GM12878 (cell line): ENCODE data around the gene TM4SF4. TPM values are rescaled to one million over a fixed set of nuclear protein-coding genes. Genes with fewer than 3 reads are reported as not detected.

ENCODE experiments used
- ATAC-seq: fragments of 200-7000 bp; cut with Tn5 transposase; 3 replicates; pipeline ENCODE4 v1.9.1; 2020; ENCODE audit warnings: mild to moderate bottlenecking, moderate library complexity
- BruUV-seq: library from RNA; stranded (reverse); fragments of 400-500 nt; replicated peaks from 2 replicates; lab custom pipeline; 2021; lab: Mats Ljungman, UMichigan
- CTCF ChIA-PET: fragments of 300-600 bp; sonication (Branson Sonifier 250); formaldehyde crosslinking; extraction: SDS; loops from one replicate; lab custom pipeline; 2021; ENCODE audit warnings: inconsistent platforms; lab: Yijun Ruan, JAX
- POLR2A ChIA-PET: fragments of 350-600 bp; formaldehyde crosslinking; extraction: SDS; loops from one replicate; lab custom pipeline; 2021; ENCODE audit warnings: inconsistent platforms; lab: Charles Lee
- RAD21 ChIA-PET: fragments of 300-600 bp; sonication (Branson Sonifier 250); formaldehyde crosslinking; loops from one replicate; lab custom pipeline; 2023; ENCODE audit warnings: antibody characterized with exemption; ENCODE audit not compliant: unreplicated experiment; lab: Charles Lee
- SMC1A ChIA-PET: fragments of 300-600 bp; sonication (Branson Sonifier 250); formaldehyde crosslinking; loops from one replicate; lab custom pipeline; 2023; ENCODE audit not compliant: unreplicated experiment, uncharacterized antibody; lab: Charles Lee
- DNase-seq: peaks from one replicate; pipeline ENCODE4 v3.0.0-alpha.2; 2011; ENCODE audit warnings: low read depth, low spot score
- FAIRE-seq: peaks from 3 replicates; lab custom pipeline; 2011; peaks lifted over from hg19 to GRCh38; lab: Jason Lieb, UNC
- H2AFZ ChIP-seq: 2 replicates; pipeline ENCODE4 v1.6.0; 2011; ENCODE audit warnings: low read depth, low read length, control low read depth; ENCODE audit not compliant: control insufficient read depth
- H3K27ac ChIP-seq: 2 replicates; pipeline ENCODE4 v1.5.1; 2011; ENCODE audit warnings: control low read depth; ENCODE audit not compliant: control insufficient read depth, insufficient read depth
- H3K27me3 ChIP-seq, 2 experiments: replicated peaks in 1 of 2; 2 replicates each; pipeline versions ENCODE4 v1.6.0 to v1.6.1; 2011; ENCODE audit warnings: low read length in 1 of 2; ENCODE audit not compliant: control insufficient read depth in 2 of 2, insufficient read depth in 2 of 2
- H3K36me3 ChIP-seq, 2 experiments: 2 replicates each; pipeline ENCODE4 v1.5.1; 2011; ENCODE audit warnings: low read length in 1 of 2; ENCODE audit not compliant: control insufficient read depth in 2 of 2, insufficient read depth in 2 of 2
- H3K4me1 ChIP-seq: 2 replicates; pipeline ENCODE4 v1.6.1; 2011; ENCODE audit warnings: mild to moderate bottlenecking, low read length, moderate library complexity, mixed read lengths; ENCODE audit not compliant: control insufficient read depth, insufficient read depth
- H3K4me2 ChIP-seq: 2 replicates; pipeline ENCODE4 v1.6.0; 2011; ENCODE audit warnings: control low read depth; ENCODE audit not compliant: control insufficient read depth, insufficient read depth
- H3K4me3 ChIP-seq: fragments of 200-600 bp; sonication (generic); 2 replicates; pipeline ENCODE4 v1.5.1; 2016
- H3K79me2 ChIP-seq: 2 replicates; pipeline ENCODE4 v1.6.0; 2011; ENCODE audit warnings: low read length; ENCODE audit not compliant: control insufficient read depth, insufficient read depth
- H3K9ac ChIP-seq: 2 replicates; pipeline ENCODE4 v1.8.0; 2011; ENCODE audit warnings: low read length, control low read depth, mixed read lengths; ENCODE audit not compliant: control insufficient read depth, insufficient read depth
- H3K9me3 ChIP-seq: replicated peaks from 3 replicates; pipeline ENCODE4 v1.5.1; 2011; ENCODE audit warnings: mild to moderate bottlenecking, low read length; ENCODE audit not compliant: control insufficient read depth, insufficient read depth
- H4K20me1 ChIP-seq: 2 replicates; pipeline ENCODE4 v1.6.0; 2011; ENCODE audit not compliant: control insufficient read depth, insufficient read depth
- BCLAF1 ChIP-seq: fragments of 450-650 bp; IDR thresholded peaks from 2 replicates; pipeline ENCODE4 v1.6.1; 2017; ENCODE audit warnings: antibody characterized with exemption, mild to moderate bottlenecking, moderate library complexity
- ZNF687 ChIP-seq: fragments of 450-650 bp; IDR thresholded peaks from 2 replicates; pipeline ENCODE4 v1.6.1; 2017; ENCODE audit warnings: mild to moderate bottlenecking, moderate library complexity
- ZZZ3 ChIP-seq: IDR thresholded peaks from 2 replicates; pipeline ENCODE4 v1.6.1; 2011; ENCODE audit warnings: low read depth; ENCODE audit not compliant: control insufficient read depth, insufficient read length
- WGBS: methylation state at CpG from one replicate; pipeline ENCODE4 v1.1.6; 2016; ENCODE audit warnings: low lambda C conversion rate; ENCODE audit not compliant: insufficient replicate concordance, insufficient coverage; ENCODE audit errors: missing lambda C conversion rate; 5-methylcytosine and 5-hydroxymethylcytosine counted together
- in situ Hi-C: fragments of 300-500 bp; cut with MboI; formaldehyde crosslinking; loops from 9 replicates; pipeline ENCODE4 v1.14.3; 2018; ENCODE audit warnings: mixed read lengths
- intact Hi-C: fragments of 100-400 bp; cut with micrococcal nuclease; formaldehyde crosslinking; loops from one replicate; pipeline ENCODE4 v1.14.2; 2022; ENCODE audit not compliant: unreplicated experiment
- polyA plus RNA-seq, 11 experiments: library from polyadenylated mRNA; depleted of rRNA in 4 of 11; unstranded in 6 of 11; stranded (reverse) in 5 of 11; fragments of >200 nt; fragmentation: Nextera tagmentation in 4 of 11; fragmentation: Illumina TruSeq in 1 of 11; extraction: Ambion mirVana in 4 of 11; extraction: Trizol in 1 of 11; gene quantifications; 1 replicate in 1 of 11; 2 replicates in 10 of 11; pipeline versions ENCODE4 v1.2.1 to v1.2.3, GENCODE V29; 2011 to 2016; ENCODE audit warnings: inconsistent platforms in 2 of 11, missing spikeins in 2 of 11, low read depth in 1 of 11
- total RNA-seq, 4 experiments: library from RNA; depleted of rRNA in 3 of 4; stranded (reverse); fragments of >200 nt in 3 of 4; fragmentation: Illumina TruSeq in 1 of 4; extraction: Trizol in 1 of 4; gene quantifications; 2 replicates each; pipeline versions ENCODE4 v1.2.1 to v1.2.3, GENCODE V29; 2013 to 2021
- TF ChIP-seq, protein P1 (sequence below): fragments of 450-650 bp; IDR thresholded peaks from 2 replicates; pipeline ENCODE4 v1.6.1; 2017; ENCODE audit warnings: mild to moderate bottlenecking, moderate library complexity
- TF ChIP-seq, protein P2 (sequence below): fragments of 450-650 bp; formaldehyde crosslinking; IDR thresholded peaks from 2 replicates; pipeline ENCODE4 v1.4.0; 2020; ENCODE audit warnings: mild to moderate bottlenecking, moderate library complexity

TM4SF4 gene
- total and polyA plus RNA-seq, 10 of the 15 experiments (the other 5 are each of a cell fraction or from before 2014, with no cell fraction given): 0.06 to 1.3 TPM; not detected in 8

GRCh38 chr3:149443545-149443912, 31.0 kb upstream of the TM4SF4 start:
- no peaks in the 10 kb centered on the region for H3K4me1 ChIP-seq
- WGBS: 95% methylated on average over 2 of the region's 2 CpGs
- BruUV-seq: no TSS peak
- no peaks in the 10 kb centered on the region; a peak in 1 of 4 replicates for H3K27me3 ChIP-seq
- H3K4me3 ChIP-seq: no peak overlapping the region
- no peaks in the 10 kb centered on the region for H3K36me3 ChIP-seq
- DNase-seq: no peak
- H3K27ac ChIP-seq: no peak overlapping the region
- no peak overlapping the region for H3K4me2 ChIP-seq
- TF ChIP-seq, protein P1, sequence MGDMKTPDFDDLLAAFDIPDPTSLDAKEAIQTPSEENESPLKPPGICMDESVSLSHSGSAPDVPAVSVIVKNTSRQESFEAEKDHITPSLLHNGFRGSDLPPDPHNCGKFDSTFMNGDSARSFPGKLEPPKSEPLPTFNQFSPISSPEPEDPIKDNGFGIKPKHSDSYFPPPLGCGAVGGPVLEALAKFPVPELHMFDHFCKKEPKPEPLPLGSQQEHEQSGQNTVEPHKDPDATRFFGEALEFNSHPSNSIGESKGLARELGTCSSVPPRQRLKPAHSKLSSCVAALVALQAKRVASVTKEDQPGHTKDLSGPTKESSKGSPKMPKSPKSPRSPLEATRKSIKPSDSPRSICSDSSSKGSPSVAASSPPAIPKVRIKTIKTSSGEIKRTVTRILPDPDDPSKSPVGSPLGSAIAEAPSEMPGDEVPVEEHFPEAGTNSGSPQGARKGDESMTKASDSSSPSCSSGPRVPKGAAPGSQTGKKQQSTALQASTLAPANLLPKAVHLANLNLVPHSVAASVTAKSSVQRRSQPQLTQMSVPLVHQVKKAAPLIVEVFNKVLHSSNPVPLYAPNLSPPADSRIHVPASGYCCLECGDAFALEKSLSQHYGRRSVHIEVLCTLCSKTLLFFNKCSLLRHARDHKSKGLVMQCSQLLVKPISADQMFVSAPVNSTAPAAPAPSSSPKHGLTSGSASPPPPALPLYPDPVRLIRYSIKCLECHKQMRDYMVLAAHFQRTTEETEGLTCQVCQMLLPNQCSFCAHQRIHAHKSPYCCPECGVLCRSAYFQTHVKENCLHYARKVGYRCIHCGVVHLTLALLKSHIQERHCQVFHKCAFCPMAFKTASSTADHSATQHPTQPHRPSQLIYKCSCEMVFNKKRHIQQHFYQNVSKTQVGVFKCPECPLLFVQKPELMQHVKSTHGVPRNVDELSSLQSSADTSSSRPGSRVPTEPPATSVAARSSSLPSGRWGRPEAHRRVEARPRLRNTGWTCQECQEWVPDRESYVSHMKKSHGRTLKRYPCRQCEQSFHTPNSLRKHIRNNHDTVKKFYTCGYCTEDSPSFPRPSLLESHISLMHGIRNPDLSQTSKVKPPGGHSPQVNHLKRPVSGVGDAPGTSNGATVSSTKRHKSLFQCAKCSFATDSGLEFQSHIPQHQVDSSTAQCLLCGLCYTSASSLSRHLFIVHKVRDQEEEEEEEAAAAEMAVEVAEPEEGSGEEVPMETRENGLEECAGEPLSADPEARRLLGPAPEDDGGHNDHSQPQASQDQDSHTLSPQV: 0 out of 2 replicates have a peak, but pooled peaks have one; percentile 19
- TF ChIP-seq BCLAF1: no peak
- peak; percentile 53; the same call in 1 of the 2 replicates for TF ChIP-seq ZNF687
- TF ChIP-seq, protein P2, sequence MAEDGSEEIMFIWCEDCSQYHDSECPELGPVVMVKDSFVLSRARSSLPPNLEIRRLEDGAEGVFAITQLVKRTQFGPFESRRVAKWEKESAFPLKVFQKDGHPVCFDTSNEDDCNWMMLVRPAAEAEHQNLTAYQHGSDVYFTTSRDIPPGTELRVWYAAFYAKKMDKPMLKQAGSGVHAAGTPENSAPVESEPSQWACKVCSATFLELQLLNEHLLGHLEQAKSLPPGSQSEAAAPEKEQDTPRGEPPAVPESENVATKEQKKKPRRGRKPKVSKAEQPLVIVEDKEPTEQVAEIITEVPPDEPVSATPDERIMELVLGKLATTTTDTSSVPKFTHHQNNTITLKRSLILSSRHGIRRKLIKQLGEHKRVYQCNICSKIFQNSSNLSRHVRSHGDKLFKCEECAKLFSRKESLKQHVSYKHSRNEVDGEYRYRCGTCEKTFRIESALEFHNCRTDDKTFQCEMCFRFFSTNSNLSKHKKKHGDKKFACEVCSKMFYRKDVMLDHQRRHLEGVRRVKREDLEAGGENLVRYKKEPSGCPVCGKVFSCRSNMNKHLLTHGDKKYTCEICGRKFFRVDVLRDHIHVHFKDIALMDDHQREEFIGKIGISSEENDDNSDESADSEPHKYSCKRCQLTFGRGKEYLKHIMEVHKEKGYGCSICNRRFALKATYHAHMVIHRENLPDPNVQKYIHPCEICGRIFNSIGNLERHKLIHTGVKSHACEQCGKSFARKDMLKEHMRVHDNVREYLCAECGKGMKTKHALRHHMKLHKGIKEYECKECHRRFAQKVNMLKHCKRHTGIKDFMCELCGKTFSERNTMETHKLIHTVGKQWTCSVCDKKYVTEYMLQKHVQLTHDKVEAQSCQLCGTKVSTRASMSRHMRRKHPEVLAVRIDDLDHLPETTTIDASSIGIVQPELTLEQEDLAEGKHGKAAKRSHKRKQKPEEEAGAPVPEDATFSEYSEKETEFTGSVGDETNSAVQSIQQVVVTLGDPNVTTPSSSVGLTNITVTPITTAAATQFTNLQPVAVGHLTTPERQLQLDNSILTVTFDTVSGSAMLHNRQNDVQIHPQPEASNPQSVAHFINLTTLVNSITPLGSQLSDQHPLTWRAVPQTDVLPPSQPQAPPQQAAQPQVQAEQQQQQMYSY (CRISPR knock-in tag): 0 out of 2 replicates have a peak, but pooled peaks have one; percentile 23
- no peak for TF ChIP-seq ZZZ3
- TF ChIP-seq, all 136 proteins: peak for 3
- FAIRE-seq (no peak), ATAC-seq (peak; percentile 44)
- Histone ChIP-seq H4K20me1 (no peaks in the 10 kb centered on the region), H2AFZ (no peak overlapping the region), H3K9me3 (no peaks in the 10 kb centered on the region), H3K79me2 (no peaks in the 10 kb centered on the region), H3K9ac (no peak overlapping the region)
- ChIA-PET POLR2A (no interaction called here), SMC1A (interaction anchor here (1.1 kb wide), 1 partner anchor 30 kb away, joined by 3 read pairs; no protein-coding TSS in a partner anchor), CTCF (interaction anchor here (1.1 kb wide), 1 partner anchor 140 kb away, joined by 4 read pairs; no protein-coding TSS in a partner anchor), RAD21 (interaction anchor here (1.4 to 1.9 kb wide), 2 partner anchors 25 to 27 kb away, joined by 5 to 7 read pairs; no protein-coding TSS in a partner anchor)
- in situ Hi-C loops: no loop called here
- intact Hi-C loops: no loop called here
